ENCODE data around the gene SWAP70. TPM values are rescaled to one million over a fixed set of nuclear protein-coding genes. Genes with fewer than 3 reads are reported as not detected.

SWAP70 gene
- total and polyA plus RNA-seq, 10 of the 15 experiments (the other 5 are each of a cell fraction or from before 2014, with no cell fraction given) = 20.6 to 62.4 (median 41.7) TPM

- TF ChIP-seq STAT3 (IDR thresholded peaks at IDR 0.05; ENCODE audit: low read depth, low read length) = 0 out of 2 replicates have a peak, but pooled peaks have one; percentile 46
- TF ChIP-seq SUPT20H (IDR thresholded peaks at IDR 0.05; ENCODE audit: borderline replicate concordance, control insufficient read depth, low read depth, low read length) = no peak
- TF ChIP-seq, protein P1, sequence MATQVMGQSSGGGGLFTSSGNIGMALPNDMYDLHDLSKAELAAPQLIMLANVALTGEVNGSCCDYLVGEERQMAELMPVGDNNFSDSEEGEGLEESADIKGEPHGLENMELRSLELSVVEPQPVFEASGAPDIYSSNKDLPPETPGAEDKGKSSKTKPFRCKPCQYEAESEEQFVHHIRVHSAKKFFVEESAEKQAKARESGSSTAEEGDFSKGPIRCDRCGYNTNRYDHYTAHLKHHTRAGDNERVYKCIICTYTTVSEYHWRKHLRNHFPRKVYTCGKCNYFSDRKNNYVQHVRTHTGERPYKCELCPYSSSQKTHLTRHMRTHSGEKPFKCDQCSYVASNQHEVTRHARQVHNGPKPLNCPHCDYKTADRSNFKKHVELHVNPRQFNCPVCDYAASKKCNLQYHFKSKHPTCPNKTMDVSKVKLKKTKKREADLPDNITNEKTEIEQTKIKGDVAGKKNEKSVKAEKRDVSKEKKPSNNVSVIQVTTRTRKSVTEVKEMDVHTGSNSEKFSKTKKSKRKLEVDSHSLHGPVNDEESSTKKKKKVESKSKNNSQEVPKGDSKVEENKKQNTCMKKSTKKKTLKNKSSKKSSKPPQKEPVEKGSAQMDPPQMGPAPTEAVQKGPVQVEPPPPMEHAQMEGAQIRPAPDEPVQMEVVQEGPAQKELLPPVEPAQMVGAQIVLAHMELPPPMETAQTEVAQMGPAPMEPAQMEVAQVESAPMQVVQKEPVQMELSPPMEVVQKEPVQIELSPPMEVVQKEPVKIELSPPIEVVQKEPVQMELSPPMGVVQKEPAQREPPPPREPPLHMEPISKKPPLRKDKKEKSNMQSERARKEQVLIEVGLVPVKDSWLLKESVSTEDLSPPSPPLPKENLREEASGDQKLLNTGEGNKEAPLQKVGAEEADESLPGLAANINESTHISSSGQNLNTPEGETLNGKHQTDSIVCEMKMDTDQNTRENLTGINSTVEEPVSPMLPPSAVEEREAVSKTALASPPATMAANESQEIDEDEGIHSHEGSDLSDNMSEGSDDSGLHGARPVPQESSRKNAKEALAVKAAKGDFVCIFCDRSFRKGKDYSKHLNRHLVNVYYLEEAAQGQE (IDR thresholded peaks at IDR 0.05; ENCODE audit: low read depth, low read length) = 0 out of 2 replicates have a peak, but pooled peaks have one; percentile 10
- peak; percentile 3; the same call in 1 of the 2 replicates for TF ChIP-seq RAD21 (IDR thresholded peaks at IDR 0.05; ENCODE audit: insufficient read depth, low read depth, low read length)
- peak; percentile 79; the same call in 1 of the 2 replicates for TF ChIP-seq NFIC (IDR thresholded peaks at IDR 0.05; ENCODE audit: low read depth, low read length)
- no peak for TF ChIP-seq GABPA (IDR thresholded peaks at IDR 0.05; ENCODE audit: low read depth)
- TF ChIP-seq, protein P2, sequence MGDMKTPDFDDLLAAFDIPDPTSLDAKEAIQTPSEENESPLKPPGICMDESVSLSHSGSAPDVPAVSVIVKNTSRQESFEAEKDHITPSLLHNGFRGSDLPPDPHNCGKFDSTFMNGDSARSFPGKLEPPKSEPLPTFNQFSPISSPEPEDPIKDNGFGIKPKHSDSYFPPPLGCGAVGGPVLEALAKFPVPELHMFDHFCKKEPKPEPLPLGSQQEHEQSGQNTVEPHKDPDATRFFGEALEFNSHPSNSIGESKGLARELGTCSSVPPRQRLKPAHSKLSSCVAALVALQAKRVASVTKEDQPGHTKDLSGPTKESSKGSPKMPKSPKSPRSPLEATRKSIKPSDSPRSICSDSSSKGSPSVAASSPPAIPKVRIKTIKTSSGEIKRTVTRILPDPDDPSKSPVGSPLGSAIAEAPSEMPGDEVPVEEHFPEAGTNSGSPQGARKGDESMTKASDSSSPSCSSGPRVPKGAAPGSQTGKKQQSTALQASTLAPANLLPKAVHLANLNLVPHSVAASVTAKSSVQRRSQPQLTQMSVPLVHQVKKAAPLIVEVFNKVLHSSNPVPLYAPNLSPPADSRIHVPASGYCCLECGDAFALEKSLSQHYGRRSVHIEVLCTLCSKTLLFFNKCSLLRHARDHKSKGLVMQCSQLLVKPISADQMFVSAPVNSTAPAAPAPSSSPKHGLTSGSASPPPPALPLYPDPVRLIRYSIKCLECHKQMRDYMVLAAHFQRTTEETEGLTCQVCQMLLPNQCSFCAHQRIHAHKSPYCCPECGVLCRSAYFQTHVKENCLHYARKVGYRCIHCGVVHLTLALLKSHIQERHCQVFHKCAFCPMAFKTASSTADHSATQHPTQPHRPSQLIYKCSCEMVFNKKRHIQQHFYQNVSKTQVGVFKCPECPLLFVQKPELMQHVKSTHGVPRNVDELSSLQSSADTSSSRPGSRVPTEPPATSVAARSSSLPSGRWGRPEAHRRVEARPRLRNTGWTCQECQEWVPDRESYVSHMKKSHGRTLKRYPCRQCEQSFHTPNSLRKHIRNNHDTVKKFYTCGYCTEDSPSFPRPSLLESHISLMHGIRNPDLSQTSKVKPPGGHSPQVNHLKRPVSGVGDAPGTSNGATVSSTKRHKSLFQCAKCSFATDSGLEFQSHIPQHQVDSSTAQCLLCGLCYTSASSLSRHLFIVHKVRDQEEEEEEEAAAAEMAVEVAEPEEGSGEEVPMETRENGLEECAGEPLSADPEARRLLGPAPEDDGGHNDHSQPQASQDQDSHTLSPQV (IDR thresholded peaks at IDR 0.05) = no peak
These were observed 48.8 kb upstream of the SWAP70 start (continued) for GRCh38 chr11:9615031-9615451.

All from GM12878 (cell line).